ENCODE results near the gene CD58.
A peak's percentile ranks its signal among the peaks of the same experiment; 100 is the strongest.

The CD58 gene

DNA sequence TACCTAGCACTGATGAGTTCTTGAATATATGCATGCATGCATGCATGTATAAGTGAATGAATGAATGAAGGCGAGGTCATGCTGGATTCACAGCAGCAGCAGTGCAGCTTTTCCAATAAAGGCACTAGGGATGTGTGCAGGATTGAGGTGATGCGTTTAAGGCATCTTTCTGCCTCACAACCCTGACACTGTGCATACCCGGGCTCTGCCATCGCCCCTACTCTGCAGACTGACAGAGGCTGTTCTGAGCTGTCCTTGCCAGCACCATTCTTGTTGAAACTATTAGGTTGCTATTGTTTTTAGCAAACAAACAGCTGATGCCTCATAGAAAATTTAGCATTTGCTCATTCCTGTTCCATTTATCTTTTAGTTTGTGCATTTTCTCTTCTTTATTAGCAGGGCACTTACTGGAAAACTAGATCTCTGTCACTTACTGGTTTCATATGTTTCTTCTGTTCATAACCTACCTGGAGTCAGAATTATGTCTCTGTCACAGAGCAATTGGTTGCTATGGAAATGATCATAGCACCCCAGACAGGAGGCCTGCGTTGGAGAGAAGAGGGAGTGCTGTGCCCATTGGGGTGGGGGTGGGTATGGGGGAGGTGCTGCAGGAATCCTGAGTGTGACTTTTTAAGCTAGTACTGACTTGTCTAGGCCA is 79.0 kb downstream of the CD58 start:
- DNase-seq = no peak

DNA sequence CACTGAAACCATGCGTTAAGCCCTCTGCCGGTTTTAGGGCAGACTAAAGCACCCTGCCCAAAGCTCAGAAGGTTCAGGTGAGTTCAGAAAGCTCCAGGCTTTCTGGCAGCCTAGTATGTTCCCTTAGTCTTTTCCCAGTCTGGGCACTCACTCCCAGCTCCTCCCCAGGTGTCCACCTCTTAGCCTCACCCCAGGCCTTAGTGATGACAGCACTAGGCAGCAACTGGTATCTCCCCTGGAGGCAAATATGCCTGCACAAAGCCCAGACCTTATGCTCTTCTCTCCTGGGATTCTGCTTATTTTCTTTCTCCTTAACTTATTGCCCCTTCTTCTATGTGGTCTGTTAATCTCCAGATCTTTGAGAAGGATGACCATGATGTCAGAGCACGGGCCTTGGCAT is 80.2 kb downstream of the CD58 start:
- DNase-seq = no peak

DNA sequence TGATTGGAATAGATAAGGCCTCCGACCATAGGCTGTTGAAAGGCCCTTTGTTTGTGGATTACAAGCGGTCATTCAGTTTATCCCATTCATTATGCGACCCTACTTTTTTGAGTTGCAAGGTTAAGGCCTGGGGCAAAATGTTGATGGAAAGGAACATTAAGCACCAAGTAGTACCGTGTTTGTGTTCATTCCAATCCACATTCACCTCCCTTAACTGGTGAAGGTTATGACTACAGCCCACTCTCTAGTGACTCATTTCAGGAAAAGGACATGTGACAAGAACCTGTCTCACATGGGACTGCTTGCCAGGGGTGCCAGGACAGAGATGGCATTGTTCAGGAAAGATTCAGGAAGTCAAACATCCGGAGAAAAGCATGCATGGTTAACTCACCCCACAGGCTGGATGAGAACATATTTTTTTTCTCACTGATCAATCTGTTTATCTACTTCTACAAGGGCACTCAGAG is 81.6 kb downstream of the CD58 start:
- DNase-seq = no peak

DNA sequence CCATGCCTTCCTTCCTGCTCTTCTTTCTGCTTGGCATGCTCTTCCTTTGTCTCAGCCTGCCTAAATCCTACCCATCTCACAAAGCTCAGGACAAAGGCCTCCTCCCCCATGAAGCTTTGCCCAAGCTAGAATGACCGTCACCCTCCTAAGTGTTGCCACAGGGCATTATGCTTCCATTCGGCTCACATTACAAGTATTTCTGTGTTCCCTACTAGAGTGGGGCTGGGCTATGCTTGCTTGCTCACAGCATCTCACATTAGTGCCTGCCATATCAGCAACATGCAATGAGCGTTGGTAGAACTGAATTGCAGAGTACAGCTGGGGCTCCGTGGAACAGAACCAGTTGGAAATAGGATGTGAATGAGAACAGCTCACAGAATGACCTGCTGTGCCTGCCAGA is 82.8 kb downstream of the CD58 start:
- no peak for DNase-seq

DNA sequence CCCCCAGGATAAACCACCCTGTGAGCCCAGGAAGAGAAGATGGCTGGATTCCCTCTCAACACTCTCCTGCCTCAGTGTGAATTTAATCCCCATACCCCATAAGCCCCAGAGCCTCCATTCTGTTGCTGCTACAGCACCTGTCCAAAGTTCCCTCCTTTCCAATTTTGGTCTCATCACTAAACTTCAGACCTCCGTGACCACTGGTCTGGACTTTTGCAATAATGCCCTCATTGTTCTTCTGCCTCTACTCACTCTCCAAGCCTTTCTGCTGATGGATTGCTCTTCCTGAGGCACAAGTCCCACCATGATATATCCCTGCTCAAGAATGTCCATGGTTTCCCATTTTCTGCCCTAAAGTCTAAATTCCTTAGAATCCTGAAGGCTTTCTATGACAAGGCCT is 83.2 kb downstream of the CD58 start:
- DNase-seq = no peak

DNA sequence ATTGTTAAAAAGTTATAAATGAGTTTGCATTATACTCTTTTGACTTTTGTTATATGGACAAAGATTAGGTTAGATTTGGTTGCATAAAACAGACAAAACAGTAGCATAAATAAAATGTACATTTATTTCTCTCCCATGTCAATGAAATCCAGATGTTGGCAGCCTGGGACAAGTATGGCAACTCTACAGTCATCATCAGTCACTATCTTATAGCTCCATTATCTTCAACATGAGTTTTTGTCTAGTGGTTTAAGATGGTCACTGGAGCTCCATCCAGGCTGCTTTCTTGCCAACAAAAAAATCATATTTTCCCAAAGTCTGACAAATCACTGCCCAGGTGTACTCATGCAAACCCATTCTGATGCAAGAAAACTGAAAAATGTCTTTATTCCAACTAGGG is 83.8 kb downstream of the CD58 start:
- no peak for DNase-seq

DNA sequence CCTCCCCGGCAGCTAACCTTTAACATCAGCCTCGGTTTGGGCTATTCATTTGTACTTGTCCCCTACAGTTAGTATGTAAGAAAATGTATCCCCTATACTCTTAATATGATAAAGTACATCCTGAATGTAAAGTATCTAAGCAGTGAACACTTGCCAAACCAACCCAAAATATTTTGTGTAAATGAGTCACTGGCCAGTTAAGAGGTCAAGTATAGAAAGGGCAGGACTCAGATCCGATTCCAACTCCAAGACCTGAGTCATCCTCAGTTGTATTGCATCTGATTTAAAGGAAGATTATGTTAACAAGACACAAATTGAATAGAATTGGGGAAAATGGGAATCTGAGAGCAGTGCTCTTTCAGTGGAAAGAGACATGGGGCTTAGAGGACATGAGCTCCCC is 84.4 kb downstream of the CD58 start:
- DNase-seq = no peak

DNA sequence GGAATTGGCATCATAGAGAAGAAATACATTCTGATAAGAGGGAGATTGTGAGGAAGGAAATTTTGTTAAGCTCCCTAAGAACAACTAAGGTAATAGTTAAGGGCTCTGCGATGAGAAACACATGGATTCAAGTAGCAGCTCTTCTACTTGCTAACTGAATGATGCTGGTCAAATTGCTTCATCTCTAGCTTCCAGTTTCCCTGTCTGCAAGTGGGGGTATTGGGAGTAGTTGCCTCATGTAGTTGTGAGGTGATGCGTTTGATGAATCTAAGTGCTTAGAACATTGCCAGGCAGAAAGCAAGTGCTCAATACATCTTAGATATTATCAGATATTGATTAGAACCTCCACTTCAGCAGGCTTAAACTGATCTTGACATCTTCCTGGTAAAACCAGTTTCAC is 84.8 kb downstream of the CD58 start:
- no peak for DNase-seq

DNA sequence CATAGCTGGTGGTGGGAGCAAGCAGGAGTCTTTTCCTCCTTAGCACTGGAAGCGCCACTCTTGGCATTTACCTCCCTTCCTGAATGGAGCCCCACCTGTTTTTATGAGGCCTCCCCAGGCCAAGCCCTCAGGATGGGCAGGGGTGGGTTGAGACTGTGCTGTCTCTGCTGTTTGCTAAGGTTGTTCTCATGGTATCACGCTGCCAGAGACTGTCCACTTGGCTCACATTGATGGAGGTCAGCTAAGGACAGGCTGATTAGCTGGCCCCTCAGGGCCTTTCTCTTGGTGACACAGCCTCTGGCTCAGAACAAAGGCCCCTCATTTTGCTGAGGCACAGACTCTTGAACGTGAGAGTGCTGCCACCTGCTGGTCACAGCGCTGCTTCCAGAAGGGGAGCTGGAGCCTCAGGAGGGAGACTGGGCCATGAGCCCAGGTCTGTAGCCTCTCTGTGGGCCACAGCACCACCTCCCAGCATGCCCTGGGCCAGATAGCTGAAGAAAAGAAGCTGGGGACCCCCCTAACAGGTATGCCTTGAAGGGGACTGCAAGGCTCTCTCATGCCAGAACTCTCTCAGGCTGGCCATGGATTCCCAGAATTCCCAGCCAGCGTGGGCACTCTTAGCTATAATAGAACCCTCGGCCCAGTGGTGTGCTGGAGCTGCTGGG is 85.6 kb downstream of the CD58 start:
- peak; percentile 90 for DNase-seq

DNA sequence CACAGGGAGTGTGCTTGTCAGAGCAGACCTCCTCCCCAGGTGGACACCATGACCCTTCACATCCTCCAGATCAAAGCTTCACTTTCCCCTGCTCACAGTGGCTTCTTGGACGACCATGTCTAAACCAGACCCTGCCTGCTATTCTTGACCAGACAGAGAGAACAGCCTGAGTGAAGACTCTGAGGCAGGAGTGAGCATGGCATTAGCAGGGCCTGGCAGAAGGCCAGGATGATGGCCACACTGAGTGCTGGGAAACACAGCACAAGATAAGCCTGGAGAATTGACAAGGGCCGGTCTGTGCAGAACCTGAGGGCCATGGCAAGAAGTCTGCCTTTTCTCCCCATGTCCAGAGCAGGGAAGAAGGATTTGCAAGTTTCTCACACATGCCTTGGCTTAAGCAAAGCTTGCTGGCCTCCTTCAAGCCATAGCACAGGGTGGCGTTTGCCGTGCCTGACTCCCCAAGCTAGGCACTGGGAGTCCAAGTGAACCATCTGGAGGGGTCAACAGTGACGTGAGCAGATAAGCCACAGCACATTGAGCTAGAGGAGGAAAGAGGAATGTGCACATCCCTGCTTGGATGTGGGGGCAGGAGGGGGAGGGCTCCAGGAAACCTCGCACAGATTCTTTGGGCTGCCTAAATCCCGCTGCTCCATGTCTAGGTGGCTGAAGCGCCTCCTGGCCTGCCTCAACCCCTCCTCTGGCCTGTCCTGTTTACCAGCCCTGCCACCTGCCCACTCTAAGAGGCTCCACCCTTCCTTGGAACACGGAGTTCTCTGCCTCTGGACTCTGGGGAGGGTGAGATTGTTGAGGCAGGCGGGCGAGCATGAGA is 87.1 kb downstream of the CD58 start:
- no peak for DNase-seq

DNA sequence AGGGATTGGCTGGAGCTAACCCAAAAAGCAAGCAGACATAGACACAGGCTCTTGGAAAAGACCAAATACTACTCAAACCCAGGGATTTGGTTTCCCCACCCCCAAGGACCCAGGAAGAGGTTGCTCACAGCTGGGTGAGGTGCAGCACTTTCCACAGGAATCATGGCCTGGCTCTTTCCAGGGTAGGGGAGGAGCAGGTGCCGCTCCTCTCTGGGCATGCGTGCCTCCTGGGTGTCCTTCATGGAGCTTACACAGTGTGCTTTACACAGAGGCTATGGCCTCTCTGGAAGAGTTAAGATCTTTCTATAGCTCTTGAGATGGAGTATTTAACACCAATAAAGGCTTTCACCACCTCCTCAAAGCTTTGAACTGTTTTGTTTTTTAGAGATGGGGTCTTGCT is 88.3 kb downstream of the CD58 start:
- no peak for DNase-seq

DNA sequence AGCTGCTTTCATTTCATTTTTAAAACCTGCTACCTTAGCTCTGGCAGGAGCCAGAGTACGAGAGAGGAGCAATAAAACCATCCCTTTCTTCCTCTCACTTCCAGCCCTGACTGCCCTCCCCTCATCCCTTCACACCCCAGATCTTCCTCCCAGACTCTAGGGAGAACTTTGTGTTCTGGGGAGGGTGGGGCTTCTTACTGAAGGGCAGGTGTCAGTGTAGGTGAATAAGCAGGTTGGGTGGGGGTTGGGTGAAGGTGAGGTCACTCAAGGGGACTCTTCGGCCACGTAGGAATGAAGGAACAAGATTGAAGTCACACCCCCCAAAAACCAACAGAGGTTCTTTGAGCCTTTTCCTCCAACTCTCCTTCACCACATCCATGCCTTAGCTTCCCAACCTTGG is 88.9 kb downstream of the CD58 start:
- no peak for DNase-seq

DNA sequence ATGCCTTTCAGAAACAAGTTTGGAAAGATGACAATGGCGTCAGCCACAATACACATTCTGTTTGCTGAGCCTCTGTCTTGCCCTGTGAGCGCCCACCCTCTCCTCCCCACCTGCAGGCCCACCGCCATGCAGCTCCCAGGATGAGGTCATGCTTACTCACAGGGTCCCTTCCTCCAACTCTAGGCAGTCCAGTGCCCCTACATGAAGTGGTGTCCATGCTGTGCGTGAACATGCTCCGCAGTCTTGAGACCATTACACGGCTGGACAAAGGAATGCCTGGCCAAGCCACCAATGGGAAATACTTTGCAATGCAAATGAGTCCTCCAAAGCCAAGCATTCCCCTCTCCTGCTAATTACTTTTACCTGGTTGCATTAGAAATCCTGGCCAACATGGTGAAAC is 92.2 kb downstream of the CD58 start:
- no peak for DNase-seq

DNA sequence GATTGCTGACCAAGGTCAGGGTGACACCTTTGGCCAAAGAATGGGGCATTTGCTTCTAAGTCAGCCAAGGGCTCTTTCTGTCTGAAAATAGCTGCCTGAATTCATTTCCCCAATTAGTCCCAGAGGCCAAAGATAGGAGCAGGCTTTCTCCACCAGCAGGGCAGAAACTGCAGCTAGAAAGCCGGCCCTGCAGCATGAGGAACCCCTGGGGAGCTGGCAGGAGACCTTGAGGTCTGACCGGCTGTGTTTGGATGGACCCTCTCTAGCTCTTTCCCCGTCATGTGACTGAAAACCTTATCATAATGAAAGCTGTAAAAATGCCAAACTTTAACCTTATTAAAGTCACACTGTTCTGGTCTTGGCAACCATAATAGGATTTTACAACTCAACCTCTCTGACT is 93.4 kb downstream of the CD58 start:
- no peak for DNase-seq

DNA sequence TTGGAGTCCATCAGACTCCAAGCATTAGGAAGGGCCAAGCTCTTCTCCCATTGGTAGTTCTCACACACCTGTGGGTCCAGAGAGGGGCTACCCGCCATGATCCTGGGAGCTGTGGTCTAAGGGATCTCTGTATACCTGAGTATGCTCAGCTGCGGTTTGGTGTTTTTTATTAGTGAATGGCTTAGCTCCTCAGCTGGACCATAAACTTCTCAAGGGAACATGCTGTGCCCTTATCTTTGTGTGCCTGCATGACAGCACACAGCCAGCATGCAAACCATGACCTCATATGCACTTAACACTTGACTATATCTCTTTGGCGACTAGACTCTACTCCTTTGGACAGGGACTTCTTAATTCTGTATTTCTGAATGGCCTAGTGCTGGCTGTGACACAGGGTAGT is 94.5 kb downstream of the CD58 start:
- DNase-seq = no peak

DNA sequence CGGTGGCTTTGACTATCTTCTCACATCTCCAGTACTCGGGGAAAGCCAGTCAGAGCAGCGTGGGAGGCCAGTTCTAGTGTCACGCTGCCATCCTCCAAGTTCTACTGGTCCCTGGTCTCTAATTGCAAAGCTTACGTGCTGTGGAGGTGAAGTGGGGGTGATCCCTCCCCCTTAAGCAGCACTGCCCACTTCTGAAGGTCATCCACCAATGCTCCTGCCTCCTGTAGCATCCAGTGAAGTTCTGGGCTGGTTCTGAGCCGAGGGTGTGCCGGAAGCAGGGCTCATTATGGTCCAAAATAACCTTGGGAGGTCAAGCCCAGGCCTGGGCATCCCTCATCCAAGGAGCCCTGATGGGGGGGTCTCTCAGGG is 95.0 kb downstream of the CD58 start:
- DNase-seq = no peak

DNA sequence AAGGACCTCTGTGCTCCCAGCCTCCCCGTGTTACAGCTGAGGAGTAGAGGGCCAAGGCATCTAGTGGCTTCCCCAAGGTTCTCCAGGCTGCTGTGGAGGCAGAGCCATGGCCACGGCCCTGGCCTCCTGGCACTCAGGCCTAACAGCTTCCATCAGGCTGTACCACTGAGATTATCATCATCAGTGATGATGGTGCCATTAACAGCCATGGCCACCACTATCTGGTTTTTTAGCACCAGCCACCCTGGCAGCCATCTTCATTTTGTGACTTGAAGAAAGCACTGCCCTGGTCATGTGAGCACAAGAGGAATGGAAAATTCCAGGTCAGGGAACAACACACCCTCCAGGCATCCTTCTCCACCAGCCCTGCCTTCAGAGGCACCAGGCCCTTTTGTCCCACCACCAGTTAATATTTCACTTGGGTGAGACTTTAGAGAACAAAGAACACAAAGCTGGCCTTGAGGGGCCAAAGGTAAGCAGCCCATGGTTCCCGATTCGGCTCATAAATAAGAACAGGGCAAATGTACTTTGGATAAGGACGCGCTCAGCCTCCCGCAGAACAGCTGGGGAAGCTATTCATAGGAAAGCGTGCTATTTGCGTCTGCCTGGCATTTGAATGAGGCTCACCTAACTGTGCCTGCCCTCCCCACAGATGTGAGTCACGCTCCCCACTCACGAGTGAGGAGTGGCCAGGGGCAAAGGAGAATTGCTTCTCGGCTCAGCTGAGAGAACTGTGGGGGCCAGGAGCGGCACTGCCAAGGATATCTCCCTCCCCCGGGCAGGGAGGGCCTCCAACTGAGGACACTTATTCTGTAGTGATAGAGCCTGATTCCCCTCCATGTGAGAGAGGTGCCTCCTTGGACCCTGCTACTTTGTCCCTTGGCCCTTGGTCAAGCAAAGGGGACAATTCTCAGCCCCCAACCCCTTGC is 95.6 kb downstream of the CD58 start:
- DNase-seq = no peak

DNA sequence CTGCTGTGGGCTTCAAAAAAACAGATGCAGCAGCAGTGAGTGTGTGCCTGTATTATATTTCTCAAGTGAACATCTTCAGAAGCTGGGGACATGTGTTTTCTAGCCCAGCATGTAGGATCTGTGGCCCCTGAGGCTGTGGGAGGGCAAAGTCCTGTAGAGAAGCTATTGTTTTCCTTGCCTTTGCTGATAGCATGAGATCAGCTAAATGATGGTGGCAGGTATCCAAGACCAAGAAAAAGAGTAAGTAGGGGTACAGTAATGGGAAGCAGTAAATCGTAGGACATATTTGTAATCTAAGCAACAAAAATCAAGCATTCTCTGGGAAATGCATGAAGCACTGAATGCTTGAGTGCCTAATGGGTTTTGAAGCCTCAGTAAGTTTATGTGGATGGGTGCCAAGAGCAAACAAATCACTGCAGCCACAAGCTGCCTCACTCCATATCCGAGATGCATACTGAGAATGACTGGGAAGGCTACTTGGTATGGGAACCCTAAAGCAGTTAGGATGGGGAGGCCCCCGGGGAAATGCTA is 98.3 kb downstream of the CD58 start:
- no peak for DNase-seq

DNA sequence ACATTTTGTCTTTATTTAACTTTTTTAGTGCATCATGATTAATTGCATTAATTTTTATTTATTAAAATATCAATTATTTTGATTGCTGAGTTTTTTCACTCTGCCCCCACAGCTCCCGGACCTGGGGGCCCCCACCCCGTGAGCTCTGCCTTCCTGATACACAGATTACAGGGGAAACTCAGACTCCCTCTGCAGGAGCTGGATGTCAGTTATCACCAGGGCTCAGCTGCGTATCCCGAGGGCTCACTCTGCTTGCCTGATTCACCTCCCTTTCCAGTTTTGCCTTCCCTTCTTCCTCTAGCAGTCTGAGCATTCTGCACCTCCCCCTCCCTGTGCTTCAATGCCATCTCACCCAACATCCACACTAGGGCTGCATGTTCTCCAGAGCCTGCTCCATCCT is 99.6 kb downstream of the CD58 start:
- no peak for DNase-seq

DNA sequence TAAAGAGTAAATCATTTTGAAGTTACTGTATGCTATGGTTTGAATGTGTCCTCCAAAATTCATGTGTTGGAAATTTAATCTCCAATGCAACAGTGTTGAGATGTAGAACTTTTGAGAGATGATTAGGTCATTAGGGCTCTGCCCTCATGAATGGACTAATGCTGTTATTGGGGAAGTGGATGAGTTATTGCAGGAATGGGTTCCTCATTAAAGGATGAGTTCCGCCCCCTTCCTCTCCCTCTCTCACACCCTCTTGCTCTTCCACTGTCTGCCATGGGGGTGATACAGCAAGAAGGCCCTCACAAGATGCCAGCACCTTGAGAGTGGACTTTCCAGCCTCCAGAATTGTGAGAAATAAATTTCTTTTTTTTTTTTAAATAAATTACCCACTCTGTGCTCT is 100.2 kb downstream of the CD58 start:
- DNase-seq = no peak

DNA sequence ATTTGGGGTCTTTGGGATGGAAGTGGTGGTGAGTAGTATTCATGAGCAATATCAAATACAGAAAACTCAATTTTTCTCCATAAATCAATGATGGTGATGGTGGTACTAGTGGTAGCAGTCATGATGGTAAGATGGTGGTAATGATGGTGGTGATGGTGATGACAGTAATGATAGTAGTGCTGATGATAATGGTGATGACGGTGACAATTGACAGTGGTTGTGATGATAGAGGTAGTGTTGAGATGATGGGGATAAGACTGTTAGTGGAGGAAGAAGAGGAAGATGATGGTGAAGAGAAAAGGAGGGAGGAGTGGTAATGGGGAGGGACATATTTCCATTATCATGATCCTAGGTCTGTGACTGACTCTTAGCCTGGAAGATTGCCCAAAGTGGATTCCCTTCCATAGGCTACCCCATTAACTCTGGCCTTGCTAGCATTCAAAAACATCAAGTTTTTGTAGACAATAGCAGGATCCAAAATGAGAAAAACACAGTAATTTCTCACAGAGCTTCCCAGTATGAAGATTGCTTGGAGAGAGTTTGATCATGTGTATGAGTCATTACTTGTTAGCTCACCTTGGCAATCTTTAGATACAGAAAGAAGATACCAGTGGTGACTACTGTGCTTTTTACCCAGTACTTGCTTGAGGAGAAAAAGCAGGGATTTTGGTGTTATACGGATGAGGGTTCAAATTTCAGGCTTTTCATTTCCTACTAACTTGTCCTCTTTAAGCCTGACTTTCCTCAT is 103.8 kb downstream of the CD58 start:
- no peak for DNase-seq

Data from T-helper 9 cell (primary cell).